ENCODE results near the gene PEX13.

GRCh38 chr2:61021228-61021660 is 3.7 kb downstream of the PEX13 start:
- TF ChIP-seq EZH2 (IDR thresholded peaks at IDR 0.05) (no peak), POLR2AphosphoS5 (IDR thresholded peaks at IDR 0.05; ENCODE audit: borderline replicate concordance, low read depth, low read length) (no peak)
